ENCODE results near the gene FAR2. TPM values are rescaled to one million over a fixed set of nuclear protein-coding genes. Genes with fewer than 3 reads are reported as not detected.

FAR2 gene
- total RNA-seq, 1 donor from 2014 or later = 3.4 TPM

GRCh38 chr12:29201746-29202145, 52.7 kb downstream of the FAR2 start:
- no peak for TF ChIP-seq CTCF (IDR thresholded peaks at IDR 0.05; ENCODE audit: borderline replicate concordance)
- H3K27ac ChIP-seq (replicated peaks) = no peak overlapping the region
- intact Hi-C loops (cut with micrococcal nuclease) = no loop called here
- no peaks in the 10 kb centered on the region for H3K9me3 ChIP-seq (replicated peaks)
- no peaks in the 10 kb centered on the region for H3K27me3 ChIP-seq (ENCODE audit: low read depth)
- no peak for DNase-seq
- no peak overlapping the region for H3K4me3 ChIP-seq
- peaks cover 6% of the 10 kb centered on the region for H3K4me1 ChIP-seq
- no peaks in the 10 kb centered on the region for H3K36me3 ChIP-seq

GRCh38 chr12:29204521-29204920, 55.4 kb downstream of the FAR2 start:
- no peak overlapping the region for H3K4me3 ChIP-seq
- no peaks in the 10 kb centered on the region for H3K9me3 ChIP-seq (replicated peaks)
- peaks cover 10% of the 10 kb centered on the region for H3K4me1 ChIP-seq
- H3K27me3 ChIP-seq (ENCODE audit: low read depth) = no peaks in the 10 kb centered on the region
- H3K36me3 ChIP-seq = no peaks in the 10 kb centered on the region
- TF ChIP-seq CTCF (IDR thresholded peaks at IDR 0.05; ENCODE audit: borderline replicate concordance) = no peak
- no peak for DNase-seq
- intact Hi-C loops (cut with micrococcal nuclease) = no loop called here
- H3K27ac ChIP-seq (replicated peaks) = no peak overlapping the region

- intact Hi-C loops (cut with micrococcal nuclease) = no loop called here
- no peaks in the 10 kb centered on the region for H3K9me3 ChIP-seq (replicated peaks)
- H3K27ac ChIP-seq (replicated peaks) = no peak overlapping the region
- no peak overlapping the region for H3K4me3 ChIP-seq
- peaks cover 14% of the 10 kb centered on the region for H3K4me1 ChIP-seq
- no peak for DNase-seq
- H3K27me3 ChIP-seq (ENCODE audit: low read depth) = no peaks in the 10 kb centered on the region
- H3K36me3 ChIP-seq = no peaks in the 10 kb centered on the region
- TF ChIP-seq CTCF (IDR thresholded peaks at IDR 0.05; ENCODE audit: borderline replicate concordance) = no peak
Measured at GRCh38 chr12:29207120-29207519, 58.0 kb downstream of the FAR2 start.

- intact Hi-C loops (cut with micrococcal nuclease) = no loop called here
Measured at GRCh38 chr12:29208060-29208459, 59.0 kb downstream of the FAR2 start.

GRCh38 chr12:29208936-29209701, 60.0 kb downstream of the FAR2 start:
- no peaks in the 10 kb centered on the region for H3K27me3 ChIP-seq (ENCODE audit: low read depth)
- no peaks in the 10 kb centered on the region for H3K36me3 ChIP-seq
- H3K4me1 ChIP-seq = peaks cover 27% of the 10 kb centered on the region
- intact Hi-C loops (cut with micrococcal nuclease) = no loop called here
- H3K27ac ChIP-seq (replicated peaks) = no peak overlapping the region
- H3K4me3 ChIP-seq = no peak overlapping the region
- no peaks in the 10 kb centered on the region for H3K9me3 ChIP-seq (replicated peaks)
- no peak for TF ChIP-seq CTCF (IDR thresholded peaks at IDR 0.05; ENCODE audit: borderline replicate concordance)
- DNase-seq = no peak

More at GRCh38 chr12:29208060-29208459, 59.0 kb downstream of the FAR2 start:
- H3K9me3 ChIP-seq (replicated peaks) = no peaks in the 10 kb centered on the region
- peaks cover 24% of the 10 kb centered on the region for H3K4me1 ChIP-seq
- H3K36me3 ChIP-seq = no peaks in the 10 kb centered on the region
- H3K4me3 ChIP-seq = no peak overlapping the region
- no peak for DNase-seq
- H3K27ac ChIP-seq (replicated peaks) = no peak overlapping the region
- no peak for TF ChIP-seq CTCF (IDR thresholded peaks at IDR 0.05; ENCODE audit: borderline replicate concordance)
- H3K27me3 ChIP-seq (ENCODE audit: low read depth) = no peaks in the 10 kb centered on the region

Measured in left ventricle myocardium inferior (tissue), 1 donor.